Mesenteric fat pad (tissue), 1 donor: ENCODE data around the gene ZP2. TPM values are rescaled to one million over a fixed set of nuclear protein-coding genes. Genes with fewer than 3 reads are reported as not detected.
"Not testable (repeated sequence)": the region's sequence is repeated elsewhere in the genome, so short reads cannot be mapped to it uniquely, and the experiment has no call there.

Source experiments
- DNase-seq: peaks from one replicate; pipeline ENCODE4 v3.0.0-alpha.2; 2020; ENCODE audit warnings: low spot score
- total RNA-seq: library from RNA; stranded (reverse); fragmentation: NEBNext Ultra II Directional; extraction: Animal tissue kit (Norgen Biotek cat#: 25700); gene quantifications from one replicate; pipeline ENCODE4 v1.2.1, GENCODE V29; 2021
- donor health status: DM: yes; HTN: yes; CAD: no.

The ZP2 gene
- total RNA-seq, 1 donor from 2014 or later = not detected

GRCh38 chr16:21175397-21175796 is 36.0 kb downstream of the ZP2 start:
- no peak for DNase-seq

GRCh38 chr16:21172650-21173049 is 38.7 kb downstream of the ZP2 start:
- no peak for DNase-seq

- DNase-seq = not testable (repeated sequence)
Measured at GRCh38 chr16:21170116-21170515, 41.3 kb downstream of the ZP2 start.

GRCh38 chr16:21169249-21169981 is 42.0 kb downstream of the ZP2 start:
- no peak for DNase-seq

- DNase-seq = no peak
Measured at GRCh38 chr16:21167929-21168602, 43.3 kb downstream of the ZP2 start.

GRCh38 chr16:21167360-21167759 is 44.0 kb downstream of the ZP2 start:
- DNase-seq = no peak

GRCh38 chr16:21166561-21166961 is 44.8 kb downstream of the ZP2 start:
- no peak for DNase-seq

GRCh38 chr16:21164521-21165168 is 46.7 kb downstream of the ZP2 start:
- no peak for DNase-seq

- no peak for DNase-seq
Measured at GRCh38 chr16:21163576-21163975, 47.8 kb downstream of the ZP2 start.

- no peak for DNase-seq
Measured at GRCh38 chr16:21162661-21163151, 48.7 kb downstream of the ZP2 start.

GRCh38 chr16:21161211-21161610 is 50.2 kb downstream of the ZP2 start:
- DNase-seq = no peak

- DNase-seq = no peak
Measured at GRCh38 chr16:21160276-21160675, 51.1 kb downstream of the ZP2 start.

- DNase-seq = no peak
Measured at GRCh38 chr16:21159281-21159951, 52.0 kb downstream of the ZP2 start.

- peak; percentile 94 for DNase-seq
Measured at GRCh38 chr16:21158208-21159110, 52.9 kb downstream of the ZP2 start, which contains the start of gene LDAF1. LDAF1 (plus strand) TSS chr16:21158674; CDS start chr16:21161183, 2,509 bp downstream.

- no peak for DNase-seq
Measured at GRCh38 chr16:21157632-21158031, 53.7 kb downstream of the ZP2 start.

- no peak for DNase-seq
Measured at GRCh38 chr16:21156767-21157467, 54.5 kb downstream of the ZP2 start.

GRCh38 chr16:21156011-21156410 is 55.4 kb downstream of the ZP2 start:
- not testable (repeated sequence) for DNase-seq

GRCh38 chr16:21153124-21153729 is 58.1 kb downstream of the ZP2 start:
- not testable (repeated sequence) for DNase-seq
